NCI-H1417 (cell line): ENCODE data around the gene KRTAP25-1.

Experiments used
- DNase-seq, 3 experiments: peaks; one replicate each; lab custom pipeline; 2025; lab: John Stamatoyannopoulos, UW

KRTAP25-1 gene

DNA sequence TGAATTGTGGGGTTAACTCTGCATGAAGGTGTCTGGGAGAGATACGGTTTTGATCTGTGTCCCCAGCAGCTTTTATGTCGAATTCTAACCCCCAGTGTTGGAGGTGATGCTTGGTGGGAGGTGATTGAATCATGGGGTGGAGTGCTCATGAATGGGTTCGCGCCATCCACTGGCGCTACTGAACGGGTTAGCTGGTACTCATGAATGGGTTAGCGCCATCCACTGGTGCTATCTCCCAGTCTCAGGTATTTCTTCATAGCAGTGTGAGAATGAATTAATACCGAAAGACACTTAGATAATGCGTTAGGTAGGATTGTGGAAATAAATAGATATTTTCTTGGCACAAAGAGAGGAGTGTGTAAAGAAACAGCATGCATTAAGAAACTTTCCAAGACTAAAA lies 40.5 kb downstream of the KRTAP25-1 start:
- DNase-seq = no peak

- no peak for DNase-seq
These were observed 44.3 kb downstream of the KRTAP25-1 start for GRCh38 chr21:30245061-30245460.

- no peak for DNase-seq
These were observed 45.6 kb downstream of the KRTAP25-1 start for GRCh38 chr21:30243691-30244090.

GRCh38 chr21:30240661-30241060 lies 48.7 kb downstream of the KRTAP25-1 start:
- DNase-seq = no peak
